ENCODE measurements around the gene SLC44A1.

The SLC44A1 gene

GRCh38 chr9:105441616-105442160 is 197.2 kb downstream of the SLC44A1 start:
- no peak for DNase-seq

GRCh38 chr9:105443121-105443520 is 198.7 kb downstream of the SLC44A1 start:
- no peak for DNase-seq

DNA sequence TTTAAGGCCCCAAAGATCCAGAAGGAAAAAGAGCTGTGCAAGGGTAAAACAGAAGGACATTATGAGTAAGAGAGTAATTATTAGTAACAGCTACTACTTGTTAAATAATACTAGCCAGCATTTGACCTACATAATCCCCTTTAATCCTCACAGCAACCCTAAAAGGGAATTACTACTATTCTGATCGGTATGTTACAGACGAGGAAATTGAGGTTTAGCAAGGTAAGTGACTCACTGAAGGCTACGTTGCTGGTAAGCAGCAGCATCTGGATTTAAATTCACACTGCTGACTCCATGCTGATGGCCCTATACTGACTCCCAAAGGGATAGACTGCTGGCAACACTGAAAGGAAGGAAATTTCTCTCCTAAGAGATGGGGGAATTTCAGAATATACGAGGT is 199.7 kb downstream of the SLC44A1 start:
- no peak for DNase-seq

- no peak for DNase-seq
Observed at GRCh38 chr9:105445203-105445881, 200.9 kb downstream of the SLC44A1 start.

- no peak for DNase-seq
Observed at GRCh38 chr9:105447386-105447813, 202.9 kb downstream of the SLC44A1 start.

DNA sequence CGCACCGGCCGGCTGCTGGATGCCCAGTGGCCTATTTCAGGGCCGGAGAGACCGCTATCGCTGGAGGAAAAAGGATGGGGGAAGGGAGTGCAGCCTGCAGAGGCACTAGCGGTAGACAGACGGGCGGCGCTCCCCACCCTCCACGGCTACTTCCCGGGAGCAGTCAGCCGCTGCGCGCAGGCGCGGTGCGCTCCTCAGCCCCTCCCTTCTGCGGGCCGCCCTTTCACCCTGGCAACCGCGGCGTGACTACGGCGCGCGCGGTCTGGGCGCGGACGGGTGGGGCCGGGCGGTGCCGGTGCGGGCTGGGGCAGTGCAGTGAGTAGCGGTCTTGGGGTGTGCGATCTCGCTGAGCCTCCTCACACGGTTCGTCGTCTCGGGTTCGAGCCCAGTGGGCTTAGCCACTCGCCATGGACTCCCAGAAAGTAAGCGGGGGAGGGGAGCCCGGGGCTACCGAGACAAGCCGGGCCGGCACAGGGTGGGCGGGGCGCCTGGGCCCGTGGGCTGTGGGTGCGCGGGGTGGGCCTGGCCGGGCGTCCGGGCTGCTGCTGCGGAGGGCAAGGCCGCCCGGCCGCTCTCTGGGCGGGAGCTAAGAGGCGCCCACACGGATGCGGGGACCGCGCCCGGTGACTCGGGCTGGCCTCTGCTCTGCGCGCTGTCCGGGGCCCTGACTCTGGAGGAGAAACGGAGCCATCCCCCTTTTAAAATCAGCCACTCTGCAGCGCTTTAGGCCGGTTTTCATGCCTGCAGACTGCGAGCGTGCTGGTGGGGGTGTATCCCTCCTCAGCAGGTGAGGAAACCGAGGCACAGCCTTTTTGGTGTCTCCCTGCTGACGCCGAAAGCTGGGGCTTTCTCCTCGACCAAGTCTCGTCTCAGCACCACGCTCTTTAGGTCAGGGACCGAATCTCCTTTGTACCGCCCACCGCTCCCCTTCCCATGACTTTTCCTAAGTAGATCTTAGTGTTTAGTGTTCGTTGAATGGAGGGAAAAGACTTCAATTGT is 203.7 kb downstream of the SLC44A1 start, which contains the start of gene FSD1L:
FSD1L (plus strand) TSS at position 221 of the 999 bp plus-strand sequence; CDS start at position 408, 187 bp downstream.
- DNase-seq, result peak; percentile 80

DNA sequence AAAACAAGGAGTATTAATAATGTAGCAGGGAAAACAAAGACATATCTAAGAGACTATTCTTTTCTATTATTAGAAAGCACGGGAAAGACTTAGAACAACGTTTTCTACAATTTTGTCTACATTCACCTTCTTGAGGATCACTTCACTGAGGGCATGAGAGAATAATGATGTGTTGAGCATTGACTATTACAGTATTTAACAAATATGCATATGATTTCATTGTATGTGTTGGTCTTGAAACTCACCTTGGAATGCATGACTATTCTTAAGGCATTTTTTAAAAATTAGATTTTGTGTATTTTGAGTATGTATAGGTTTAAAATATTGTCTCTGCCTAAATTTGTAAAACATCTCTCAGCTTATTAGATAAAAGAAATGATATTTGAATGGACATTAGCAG is 204.6 kb downstream of the SLC44A1 start:
- no peak for DNase-seq

DNA sequence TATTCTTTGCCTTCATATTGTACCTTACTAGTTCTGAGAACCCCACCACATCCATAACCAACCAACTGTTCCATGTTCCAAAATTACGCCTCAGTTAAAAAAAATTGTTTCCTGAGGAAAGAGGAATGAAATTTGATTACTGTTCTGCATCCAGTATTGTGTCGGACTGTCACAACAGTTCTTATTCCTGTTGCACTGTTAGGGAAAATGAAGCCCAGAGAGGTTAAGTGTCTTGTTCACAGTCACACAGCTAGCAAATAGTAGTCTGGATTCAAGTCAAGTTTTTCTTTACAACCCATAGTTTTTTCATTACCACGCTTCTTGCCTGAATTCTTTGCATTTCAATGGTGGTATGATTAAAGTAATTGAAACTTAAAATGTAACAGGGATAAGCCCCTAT is 207.7 kb downstream of the SLC44A1 start:
- DNase-seq, result no peak

DNA sequence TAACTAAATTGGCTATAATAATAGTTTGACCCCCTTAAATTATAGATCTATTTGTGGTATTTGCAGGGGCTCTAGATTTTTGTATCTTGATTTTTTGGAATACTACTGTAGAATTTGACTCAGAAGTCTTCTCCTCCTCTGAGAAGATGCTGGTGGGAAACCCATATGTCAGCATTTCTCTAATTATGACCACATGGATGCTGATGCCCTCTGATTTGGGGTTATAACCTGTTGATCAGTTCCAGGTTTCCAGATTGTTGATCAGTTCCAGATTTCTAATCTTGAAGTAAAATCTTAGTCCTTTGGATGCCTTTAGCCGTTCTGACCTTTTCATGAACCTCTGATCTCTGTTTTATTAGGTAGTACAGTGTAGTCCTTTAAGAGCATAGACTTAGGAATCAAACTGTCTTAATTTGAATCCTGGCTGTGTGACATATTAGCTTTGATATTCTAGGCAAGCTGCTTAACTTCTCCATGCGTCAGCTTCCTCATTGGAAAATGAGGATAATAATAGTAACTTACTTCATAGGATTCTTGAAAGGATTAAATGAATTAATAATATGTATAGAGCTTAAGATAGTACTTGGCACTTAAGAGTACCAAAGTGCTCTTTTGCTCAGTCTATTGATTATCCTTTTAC is 211.5 kb downstream of the SLC44A1 start:
- no peak for DNase-seq

DNA sequence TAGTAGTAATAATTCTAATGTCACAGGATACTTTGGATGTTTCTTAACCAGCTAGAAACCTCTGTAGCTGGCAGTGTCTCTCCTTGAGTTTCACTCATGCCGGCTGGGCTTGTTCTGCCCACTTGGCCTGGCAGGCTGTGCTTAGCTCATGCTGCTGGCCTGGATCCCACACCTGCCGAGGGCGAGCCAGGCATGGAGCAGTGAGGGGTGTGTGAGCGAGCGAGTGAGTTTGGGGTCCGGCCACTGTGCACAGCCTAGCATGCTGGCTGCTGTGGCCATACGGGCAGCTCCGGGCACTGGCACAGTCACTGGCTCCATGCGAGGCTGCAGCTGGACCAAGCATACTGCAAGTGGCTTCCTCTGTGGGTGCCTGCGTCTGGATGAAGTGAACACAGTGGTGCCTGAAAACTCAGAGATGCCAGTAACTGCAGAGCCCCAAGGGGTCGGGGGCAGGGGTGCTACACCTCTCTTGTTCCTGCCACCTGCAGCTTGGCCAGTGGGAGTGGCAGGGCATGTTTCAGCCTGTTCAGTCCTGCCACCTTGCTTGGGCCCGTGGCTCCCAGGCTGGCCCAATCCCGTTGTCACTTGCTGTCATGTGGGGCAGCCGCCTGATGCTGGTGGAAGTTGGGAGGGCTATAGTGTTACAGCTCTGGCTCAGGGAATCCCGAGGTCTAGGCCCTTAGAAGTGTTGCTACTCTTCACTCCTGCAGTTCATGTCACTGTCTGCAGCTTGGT is 213.3 kb downstream of the SLC44A1 start:
- no peak for DNase-seq

DNA sequence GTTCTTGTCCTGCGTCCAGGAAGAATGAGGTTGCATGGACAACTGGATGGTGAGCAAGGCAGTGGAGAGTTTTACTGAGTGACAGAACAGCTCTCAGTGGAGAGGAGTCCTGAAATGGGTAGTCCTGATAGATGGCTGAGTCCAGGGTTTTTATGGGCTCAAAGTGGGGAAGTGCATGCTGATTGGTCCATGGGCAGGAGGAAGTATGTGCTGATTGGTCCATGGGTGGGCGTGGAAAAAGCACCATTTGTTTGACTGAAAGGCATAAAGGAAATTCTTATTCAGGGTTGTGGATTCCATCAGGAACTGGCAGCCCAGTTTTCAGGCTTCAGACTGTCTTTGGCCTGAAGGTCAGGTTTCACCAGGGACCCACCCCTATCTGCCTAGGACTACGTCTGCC is 214.0 kb downstream of the SLC44A1 start:
- no peak for DNase-seq

DNA sequence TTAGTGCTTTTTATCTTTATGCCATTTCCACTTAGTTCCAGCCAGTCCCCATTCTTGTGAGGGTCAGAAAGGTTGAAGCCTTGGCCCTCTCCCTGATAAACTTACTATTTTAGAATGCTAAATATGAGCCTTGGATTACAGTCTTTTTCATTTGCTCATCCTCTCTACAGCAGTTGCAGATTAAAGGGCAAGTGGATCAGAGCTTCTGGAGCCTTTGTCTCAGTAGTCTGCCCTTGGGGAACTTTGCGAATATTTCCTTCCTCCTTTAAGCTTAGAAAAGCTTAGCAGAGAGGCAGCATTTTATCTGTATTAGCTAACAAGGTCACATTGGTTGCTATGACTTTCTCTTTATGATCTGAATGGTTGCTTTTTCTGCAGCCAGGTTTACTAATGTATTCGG is 214.9 kb downstream of the SLC44A1 start:
- no peak for DNase-seq

DNA sequence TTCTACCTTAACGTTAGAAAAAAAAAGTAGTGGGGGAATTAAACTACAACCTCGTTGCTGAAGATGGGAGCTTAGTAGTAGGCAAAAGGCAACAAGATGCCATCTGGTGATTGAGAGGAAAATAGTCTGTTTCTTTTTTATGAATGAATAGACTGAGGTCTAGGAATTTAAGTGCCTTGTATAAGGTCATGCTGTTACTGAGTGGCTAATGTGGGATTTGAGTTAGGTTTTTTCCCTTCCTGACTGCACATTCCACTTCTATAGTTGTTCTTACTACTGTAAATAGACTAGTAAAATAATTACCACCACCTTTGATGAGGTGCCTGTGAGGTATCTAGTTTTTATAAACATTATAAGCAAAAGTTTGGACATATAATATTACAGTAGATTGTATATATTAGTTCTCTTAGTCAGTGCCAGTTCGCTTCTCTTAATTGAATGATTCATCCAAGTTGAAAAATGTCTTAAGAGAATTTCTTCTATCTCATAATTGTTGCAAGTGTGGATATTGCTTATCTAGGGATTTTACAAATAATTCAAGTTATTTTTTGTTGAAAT is 222.5 kb downstream of the SLC44A1 start:
- no peak for DNase-seq

DNA sequence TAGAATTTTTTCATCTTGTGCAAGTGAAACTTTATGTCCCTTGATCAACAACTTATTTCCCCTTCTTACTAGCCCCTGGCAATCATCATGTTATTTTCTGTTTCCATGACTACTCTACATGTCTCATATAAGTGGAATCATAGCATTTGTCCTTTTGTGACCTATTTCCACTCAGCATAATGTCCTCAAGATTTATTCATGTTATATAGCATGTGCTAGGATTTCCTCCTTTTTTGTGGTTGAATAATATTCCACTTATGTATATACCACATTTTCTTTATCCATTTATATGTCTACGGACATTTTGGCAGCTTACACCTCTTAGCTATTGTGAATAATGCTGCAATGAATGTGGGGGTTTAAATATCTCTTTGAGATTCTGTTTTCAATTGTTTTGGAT is 224.4 kb downstream of the SLC44A1 start:
- DNase-seq, result no peak

DNA sequence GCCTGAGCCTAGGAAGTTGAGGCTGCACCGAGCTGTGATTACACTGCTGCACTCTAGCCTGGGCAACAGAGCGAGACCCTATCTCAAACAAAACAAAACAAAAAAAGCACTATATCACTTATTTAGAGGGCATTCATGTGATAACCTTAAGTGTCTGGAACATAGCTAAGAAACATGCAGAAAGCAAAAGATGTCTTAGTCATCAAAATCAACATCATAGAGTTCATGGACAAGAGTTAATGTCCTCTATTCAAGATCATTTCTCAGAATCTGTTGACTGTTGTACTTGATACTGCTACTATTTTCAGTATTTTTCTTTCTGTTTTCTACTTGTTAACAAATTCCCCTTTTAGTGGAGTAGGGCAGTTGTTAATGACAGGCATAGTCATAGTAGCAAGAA is 228.8 kb downstream of the SLC44A1 start:
- no peak for DNase-seq

DNA sequence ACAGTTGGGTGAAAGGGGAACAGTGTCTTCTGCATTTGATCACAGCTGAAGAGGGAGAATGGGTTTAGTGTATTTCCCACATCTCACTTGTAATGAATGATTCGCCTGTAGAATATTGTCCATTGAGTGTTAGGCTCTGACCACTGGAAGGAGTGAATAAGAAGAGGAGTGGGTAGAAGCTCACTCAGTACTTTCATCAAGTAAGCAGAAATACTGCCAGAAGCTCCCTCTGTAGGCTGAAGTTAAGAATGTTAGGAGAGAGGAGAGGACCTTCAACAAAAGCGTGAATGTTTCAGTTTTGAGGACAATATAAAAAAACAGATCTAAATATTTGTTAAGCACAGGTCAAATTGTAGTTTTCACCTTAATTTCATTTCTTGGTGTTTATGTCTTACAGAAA is 230.9 kb downstream of the SLC44A1 start:
- no peak for DNase-seq

- no peak for DNase-seq
Observed at GRCh38 chr9:105479846-105480245, 235.4 kb downstream of the SLC44A1 start.

DNA sequence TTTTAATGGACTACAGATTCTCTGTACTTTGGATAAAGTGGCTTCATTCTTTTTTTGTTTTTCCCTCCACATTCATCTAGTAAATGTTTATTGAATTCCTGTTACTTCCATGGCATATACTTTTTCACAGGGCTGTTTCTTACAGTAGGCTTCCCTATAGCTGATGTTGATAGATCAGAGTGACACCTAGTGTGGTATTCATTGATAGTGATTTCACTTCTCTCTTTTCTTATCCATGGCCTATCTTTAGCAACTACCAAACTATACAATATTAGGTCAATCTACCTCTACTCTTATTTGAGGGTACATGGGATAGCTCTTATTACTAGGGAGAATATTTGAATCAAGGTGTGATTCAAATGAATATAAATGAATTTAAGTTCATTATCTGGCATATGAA is 239.2 kb downstream of the SLC44A1 start:
- DNase-seq, result no peak

DNA sequence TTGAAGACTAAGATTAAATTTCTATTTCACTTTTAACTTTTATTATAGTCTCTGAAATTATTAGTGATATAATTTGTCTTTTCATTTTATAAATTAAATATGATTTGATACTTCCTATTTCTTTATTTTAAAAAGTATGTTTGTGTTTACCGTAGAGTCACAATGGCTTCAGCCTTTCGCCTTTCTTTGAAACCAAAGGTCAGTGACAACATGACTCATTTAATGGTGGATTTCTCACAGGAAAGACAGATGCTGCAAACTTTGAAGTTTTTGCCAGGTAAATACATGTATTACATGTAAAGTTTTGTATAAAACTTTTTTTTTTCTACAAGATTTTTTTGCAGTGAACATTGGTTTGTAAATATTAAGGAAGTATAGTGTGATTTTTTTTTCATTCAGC is 239.8 kb downstream of the SLC44A1 start:
- no peak for DNase-seq

- DNase-seq, result no peak
Observed at GRCh38 chr9:105485131-105485530, 240.7 kb downstream of the SLC44A1 start.
